HepG2 (cell line): ENCODE results near the gene TMEFF2. TPM values are rescaled to one million over a fixed set of nuclear protein-coding genes. Genes with fewer than 3 reads are reported as not detected.

ENCODE experiments used
- REXO4 ChIP-seq: sonication (generic); formaldehyde crosslinking; IDR thresholded peaks from 2 replicates; pipeline ENCODE4 v1.8.0; 2022; ENCODE audit warnings: missing genetic modification reagents, mild to moderate bottlenecking, borderline replicate concordance
- RFX5 ChIP-seq: IDR thresholded peaks from 2 replicates; pipeline ENCODE4 v1.6.1; 2011; ENCODE audit warnings: low read depth, low read length, improper control_type of control experiment
- SMC3 ChIP-seq: IDR thresholded peaks from 2 replicates; pipeline ENCODE4 v1.6.1; 2011; ENCODE audit warnings: low read length, improper control_type of control experiment
- SRY ChIP-seq: sonication (generic); formaldehyde crosslinking; IDR thresholded peaks from 2 replicates; pipeline ENCODE4 v1.8.0; 2022; ENCODE audit warnings: mild to moderate bottlenecking, missing genetic modification reagents
- U2AF1 ChIP-seq: fragments of 200-400 bp; formaldehyde crosslinking; optimal IDR thresholded peaks from 2 replicates; pipeline ENCODE3; 2017; ENCODE audit warnings: mild to moderate bottlenecking, low read depth, low read length
- ZNF563 ChIP-seq: sonication (generic); formaldehyde crosslinking; IDR thresholded peaks from 2 replicates; pipeline ENCODE4 v1.8.0; 2022; ENCODE audit warnings: mild to moderate bottlenecking, moderate library complexity, missing genetic modification reagents
- ZSCAN31 ChIP-seq: sonication (generic); formaldehyde crosslinking; IDR thresholded peaks from 2 replicates; pipeline ENCODE4 v1.5.0; 2020; ENCODE audit warnings: low read depth, mild to moderate bottlenecking, missing genetic modification reagents
- polyA plus RNA-seq, 8 experiments: library from polyadenylated mRNA; depleted of rRNA in 3 of 8; stranded (reverse) in 7 of 8; unstranded in 1 of 8; fragments of >200 nt; fragmentation: Illumina TruSeq in 4 of 8; extraction: Trizol in 4 of 8; gene quantifications; 2 replicates each; pipeline versions ENCODE4 v1.2.1 to v1.2.3, GENCODE V29; 2011 to 2016; ENCODE audit warnings: low read depth in 4 of 8, missing spikeins in 1 of 8, mixed read lengths in 1 of 8; ENCODE audit not compliant: insufficient read depth in 1 of 8
- total RNA-seq, 5 experiments: library from RNA; depleted of rRNA; stranded (reverse); fragments of >200 nt; fragmentation: Illumina TruSeq; extraction: Trizol; gene quantifications; 2 replicates each; pipeline ENCODE4 v1.2.3, GENCODE V29; 2016; ENCODE audit warnings: low read depth in 1 of 5
- TF ChIP-seq, protein P1 (sequence below): sonication (generic); formaldehyde crosslinking; IDR thresholded peaks from 2 replicates; pipeline ENCODE4 v1.4.0; 2020; ENCODE audit warnings: low read depth, mild to moderate bottlenecking, missing genetic modification reagents
- TF ChIP-seq, protein P2 (sequence below): sonication (generic); formaldehyde crosslinking; conservative IDR thresholded peaks from 2 replicates; pipeline ENCODE4 v1.5.0; 2020; ENCODE audit warnings: missing genetic modification reagents
- TF ChIP-seq, protein P3 (sequence below): sonication (generic); formaldehyde crosslinking; IDR thresholded peaks from 2 replicates; pipeline ENCODE4 v1.5.0; 2020; ENCODE audit warnings: mild to moderate bottlenecking, missing genetic modification reagents

TMEFF2 gene
- total and polyA plus RNA-seq, 2 of the 13 experiments (the other 11 are each of a cell fraction or from before 2014, with no cell fraction given): not detected

DNA sequence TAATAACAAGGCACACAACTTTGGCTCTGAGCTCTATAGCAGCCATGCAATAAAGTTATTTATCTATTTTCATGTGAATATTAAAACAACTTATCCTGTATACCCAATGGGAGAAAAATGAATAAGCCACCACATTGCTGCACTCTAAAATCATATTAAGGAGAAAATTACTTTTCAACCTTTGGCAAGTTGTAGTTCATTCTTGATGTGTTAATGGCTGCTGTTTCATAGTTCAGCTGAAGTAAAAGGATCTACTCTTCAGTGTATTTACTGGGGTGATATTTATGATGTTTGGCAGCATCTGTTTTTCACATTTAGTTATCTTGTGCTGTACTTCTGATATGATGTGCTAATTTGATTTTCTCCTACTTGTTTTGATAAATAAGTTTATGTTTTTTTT, 71.8 kb downstream of the TMEFF2 start (continued):
- TF ChIP-seq, protein P1, sequence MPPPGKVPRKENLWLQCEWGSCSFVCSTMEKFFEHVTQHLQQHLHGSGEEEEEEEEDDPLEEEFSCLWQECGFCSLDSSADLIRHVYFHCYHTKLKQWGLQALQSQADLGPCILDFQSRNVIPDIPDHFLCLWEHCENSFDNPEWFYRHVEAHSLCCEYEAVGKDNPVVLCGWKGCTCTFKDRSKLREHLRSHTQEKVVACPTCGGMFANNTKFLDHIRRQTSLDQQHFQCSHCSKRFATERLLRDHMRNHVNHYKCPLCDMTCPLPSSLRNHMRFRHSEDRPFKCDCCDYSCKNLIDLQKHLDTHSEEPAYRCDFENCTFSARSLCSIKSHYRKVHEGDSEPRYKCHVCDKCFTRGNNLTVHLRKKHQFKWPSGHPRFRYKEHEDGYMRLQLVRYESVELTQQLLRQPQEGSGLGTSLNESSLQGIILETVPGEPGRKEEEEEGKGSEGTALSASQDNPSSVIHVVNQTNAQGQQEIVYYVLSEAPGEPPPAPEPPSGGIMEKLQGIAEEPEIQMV (CRISPR knock-in tag): no peak
- TF ChIP-seq ZSCAN31 (CRISPR knock-in tag) (no peak), U2AF1 (no peak), SMC3 (no peak), ZNF563 (CRISPR knock-in tag) (no peak), REXO4 (no peak), RFX5 (no peak), SRY (CRISPR knock-in tag) (no peak)
- TF ChIP-seq, protein P2, sequence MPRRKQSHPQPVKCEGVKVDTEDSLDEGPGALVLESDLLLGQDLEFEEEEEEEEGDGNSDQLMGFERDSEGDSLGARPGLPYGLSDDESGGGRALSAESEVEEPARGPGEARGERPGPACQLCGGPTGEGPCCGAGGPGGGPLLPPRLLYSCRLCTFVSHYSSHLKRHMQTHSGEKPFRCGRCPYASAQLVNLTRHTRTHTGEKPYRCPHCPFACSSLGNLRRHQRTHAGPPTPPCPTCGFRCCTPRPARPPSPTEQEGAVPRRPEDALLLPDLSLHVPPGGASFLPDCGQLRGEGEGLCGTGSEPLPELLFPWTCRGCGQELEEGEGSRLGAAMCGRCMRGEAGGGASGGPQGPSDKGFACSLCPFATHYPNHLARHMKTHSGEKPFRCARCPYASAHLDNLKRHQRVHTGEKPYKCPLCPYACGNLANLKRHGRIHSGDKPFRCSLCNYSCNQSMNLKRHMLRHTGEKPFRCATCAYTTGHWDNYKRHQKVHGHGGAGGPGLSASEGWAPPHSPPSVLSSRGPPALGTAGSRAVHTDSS (CRISPR knock-in tag): no peak
- TF ChIP-seq, protein P3, sequence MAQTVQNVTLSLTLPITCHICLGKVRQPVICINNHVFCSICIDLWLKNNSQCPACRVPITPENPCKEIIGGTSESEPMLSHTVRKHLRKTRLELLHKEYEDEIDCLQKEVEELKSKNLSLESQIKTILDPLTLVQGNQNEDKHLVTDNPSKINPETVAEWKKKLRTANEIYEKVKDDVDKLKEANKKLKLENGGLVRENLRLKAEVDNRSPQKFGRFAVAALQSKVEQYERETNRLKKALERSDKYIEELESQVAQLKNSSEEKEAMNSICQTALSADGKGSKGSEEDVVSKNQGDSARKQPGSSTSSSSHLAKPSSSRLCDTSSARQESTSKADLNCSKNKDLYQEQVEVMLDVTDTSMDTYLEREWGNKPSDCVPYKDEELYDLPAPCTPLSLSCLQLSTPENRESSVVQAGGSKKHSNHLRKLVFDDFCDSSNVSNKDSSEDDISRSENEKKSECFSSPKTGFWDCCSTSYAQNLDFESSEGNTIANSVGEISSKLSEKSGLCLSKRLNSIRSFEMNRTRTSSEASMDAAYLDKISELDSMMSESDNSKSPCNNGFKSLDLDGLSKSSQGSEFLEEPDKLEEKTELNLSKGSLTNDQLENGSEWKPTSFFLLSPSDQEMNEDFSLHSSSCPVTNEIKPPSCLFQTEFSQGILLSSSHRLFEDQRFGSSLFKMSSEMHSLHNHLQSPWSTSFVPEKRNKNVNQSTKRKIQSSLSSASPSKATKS (CRISPR knock-in tag): no peak
